NCI-H187 treated with DMSO at 0.1 percent for 48 hours (cell line): ENCODE data around the gene MYO5B.
"Not testable (repeated sequence)": the region's sequence is repeated elsewhere in the genome, so short reads cannot be mapped to it uniquely, and the experiment has no call there.

Experiments used
- DNase-seq: peaks from one replicate; lab custom pipeline; 2025; lab: John Stamatoyannopoulos, UW

The MYO5B gene

GRCh38 chr18:49832221-49832647, 362.7 kb downstream of the MYO5B start:
- no peak for DNase-seq

DNA sequence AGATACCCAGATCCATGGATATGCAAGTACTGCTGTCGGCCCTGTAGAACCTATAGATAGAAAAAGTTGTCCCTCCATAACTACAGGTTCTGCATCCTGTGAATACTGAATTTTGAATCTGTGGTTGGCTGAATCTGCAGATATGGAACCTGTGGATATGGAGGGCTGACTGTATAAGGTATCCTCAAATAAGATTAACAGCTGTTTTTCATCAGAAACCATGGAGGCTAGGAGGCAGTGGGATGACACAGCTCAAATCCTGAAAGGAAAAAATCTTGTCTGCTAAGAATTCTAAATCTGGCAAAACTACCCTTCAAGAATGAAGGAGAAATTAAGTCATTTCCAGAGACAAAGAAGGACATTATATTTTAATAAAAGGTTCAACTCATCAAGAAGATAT, 367.0 kb downstream of the MYO5B start:
- DNase-seq, result no peak

DNA sequence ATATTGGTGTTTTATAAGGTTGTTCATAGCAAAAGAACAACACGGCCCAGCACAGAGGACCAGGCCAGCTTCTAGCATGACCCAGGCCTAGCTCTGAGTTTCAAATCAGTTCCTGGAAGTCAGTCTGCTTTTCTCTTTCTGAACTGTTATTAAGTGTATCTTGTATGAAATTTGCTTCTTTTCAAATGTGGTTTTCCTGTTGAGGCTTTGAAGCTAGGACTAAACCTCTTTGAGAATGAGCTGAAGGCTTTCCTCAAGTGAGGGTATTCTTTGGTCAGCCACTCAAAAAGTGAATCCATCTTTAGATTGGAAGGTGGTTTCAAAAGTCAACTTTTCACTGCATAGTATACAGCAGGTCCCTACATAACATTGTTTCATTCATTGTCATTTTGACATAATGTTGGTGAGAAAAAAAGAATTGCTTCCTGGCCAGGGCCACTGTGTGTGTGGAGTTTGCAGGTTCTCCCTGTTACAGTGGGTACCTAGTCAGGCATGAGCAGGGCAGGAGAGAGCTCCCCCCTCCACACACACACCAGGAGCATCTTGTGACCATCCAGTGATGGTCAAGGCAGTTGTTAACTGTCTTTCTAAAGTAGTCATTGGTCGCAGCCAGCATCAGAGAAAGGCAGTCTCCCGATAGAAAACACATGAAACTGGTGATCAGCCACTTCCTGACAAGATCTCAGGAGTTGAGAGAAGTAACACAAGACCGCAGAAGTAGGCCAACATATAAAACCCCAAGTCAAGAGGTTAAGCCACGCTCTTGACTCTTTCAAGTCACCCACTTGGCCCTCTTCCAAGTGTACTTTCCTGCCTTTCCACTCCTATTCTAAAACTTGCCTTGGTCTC, 374.9 kb downstream of the MYO5B start:
- DNase-seq, result no peak

DNA sequence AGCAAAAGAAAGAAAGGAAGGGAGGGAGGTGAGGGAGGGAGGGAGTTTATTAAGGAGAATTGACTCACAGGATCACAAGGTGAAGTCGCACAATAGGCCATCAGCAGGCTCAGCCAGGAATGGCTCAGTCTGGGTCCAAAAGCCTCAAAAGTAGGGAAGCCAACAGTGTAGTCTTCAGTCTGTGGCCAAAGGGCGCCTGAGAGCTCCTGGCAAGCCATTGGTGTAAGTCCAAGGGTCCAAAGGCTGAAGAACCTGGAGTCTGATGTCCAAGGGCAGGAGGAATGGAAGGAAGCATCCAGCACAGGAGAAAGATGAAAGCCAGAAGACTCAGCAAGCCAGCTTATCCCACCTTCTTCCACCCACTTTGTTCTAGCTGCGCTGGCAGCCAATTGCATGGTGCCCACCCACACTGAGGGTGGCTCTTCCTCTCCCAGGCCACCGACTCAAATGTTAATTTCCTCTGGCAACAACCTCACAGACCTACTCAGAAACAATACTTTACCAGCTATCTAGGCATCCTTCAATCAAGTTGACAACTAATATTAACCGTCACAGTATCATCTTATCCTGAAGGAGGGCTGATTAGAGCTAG, 375.8 kb downstream of the MYO5B start:
- DNase-seq, result no peak

- DNase-seq, result no peak
Observed at GRCh38 chr18:49817947-49818346, 377.0 kb downstream of the MYO5B start.

DNA sequence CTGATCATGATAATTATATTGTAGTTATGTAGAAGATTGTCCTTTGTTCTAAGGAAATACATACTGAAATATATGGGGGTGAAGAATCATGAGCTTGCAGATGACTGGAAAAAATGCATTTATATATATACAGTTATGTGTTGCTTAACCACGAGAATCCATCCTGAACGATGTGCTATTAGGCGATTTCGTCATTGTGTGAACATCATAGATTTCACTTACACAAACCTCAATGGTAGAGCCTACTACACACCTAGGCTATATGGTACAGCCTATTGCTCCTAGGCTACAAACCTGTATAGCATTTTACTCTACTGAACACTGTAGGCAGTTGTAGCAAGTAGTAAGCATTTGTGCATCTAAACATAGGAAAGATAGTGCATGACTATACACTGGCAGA, 379.0 kb downstream of the MYO5B start:
- DNase-seq, result no peak

- DNase-seq, result no peak
Observed at GRCh38 chr18:49814147-49814499, 380.8 kb downstream of the MYO5B start.

- no peak for DNase-seq
Observed at GRCh38 chr18:49813319-49814146, 381.4 kb downstream of the MYO5B start, which contains the start of gene ACAA2. ACAA2 (minus strand) TSS chr18:49813533; CDS start chr18:49813484, 49 bp downstream.

GRCh38 chr18:49813069-49813318, 382.0 kb downstream of the MYO5B start:
- no peak for DNase-seq

GRCh38 chr18:49812286-49813068, 382.5 kb downstream of the MYO5B start:
- no peak for DNase-seq

DNA sequence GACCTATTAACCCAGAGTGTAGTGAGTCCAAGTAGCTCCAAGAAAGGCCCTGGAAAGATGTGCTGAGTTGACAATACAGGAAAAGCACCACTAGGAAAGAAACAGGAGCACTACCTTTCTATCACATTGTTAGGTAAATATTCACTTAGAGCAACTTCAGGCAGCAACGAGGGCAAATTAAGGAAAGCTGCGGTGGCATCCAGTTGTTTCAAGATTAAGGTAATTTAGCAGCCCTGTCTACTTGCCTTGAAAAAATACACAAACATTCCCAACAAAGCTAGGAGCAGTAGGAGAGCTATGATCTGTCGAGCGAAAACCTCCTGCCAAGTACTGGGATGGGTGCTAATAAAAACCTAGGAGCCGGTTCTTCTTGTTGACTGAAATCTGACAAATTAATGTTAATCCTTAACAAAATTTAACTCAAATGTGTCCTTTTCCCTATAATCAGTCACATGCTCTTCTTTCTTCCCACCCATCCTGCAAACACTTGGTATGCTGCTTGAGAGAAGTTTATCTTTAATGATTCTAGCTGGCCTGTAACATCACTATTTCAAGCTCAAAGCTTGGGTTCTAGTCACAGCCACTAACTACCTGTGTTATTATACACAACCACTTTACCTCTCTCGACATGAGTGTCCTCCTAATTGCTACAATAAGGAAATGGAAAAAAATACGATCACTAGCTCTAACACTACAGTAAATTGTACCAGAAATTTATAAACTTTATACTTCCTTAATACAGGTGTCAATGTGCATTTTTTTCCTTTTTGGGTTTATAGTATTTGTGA, 383.6 kb downstream of the MYO5B start:
- DNase-seq, result no peak

- not testable (repeated sequence) for DNase-seq
Observed at GRCh38 chr18:49808553-49809191, 386.3 kb downstream of the MYO5B start.

DNA sequence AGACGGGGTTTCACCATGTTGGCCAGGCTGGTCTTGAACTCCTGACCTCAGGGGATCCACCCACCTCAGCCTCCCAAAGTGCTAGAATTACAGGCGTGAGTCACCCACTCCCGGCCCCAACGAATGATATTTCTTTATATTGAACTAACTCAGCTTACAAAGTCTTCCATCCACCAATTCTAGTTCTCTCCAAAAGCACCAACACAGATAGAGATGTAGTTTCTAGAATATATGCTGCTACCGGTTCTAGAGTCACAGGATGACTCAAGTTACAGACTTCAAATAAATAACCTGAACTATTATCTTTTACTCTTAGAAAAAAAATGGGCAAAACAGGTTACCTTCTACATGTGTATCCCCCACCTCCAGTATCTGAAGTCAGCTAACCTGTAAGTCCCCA, 390.9 kb downstream of the MYO5B start:
- no peak for DNase-seq

DNA sequence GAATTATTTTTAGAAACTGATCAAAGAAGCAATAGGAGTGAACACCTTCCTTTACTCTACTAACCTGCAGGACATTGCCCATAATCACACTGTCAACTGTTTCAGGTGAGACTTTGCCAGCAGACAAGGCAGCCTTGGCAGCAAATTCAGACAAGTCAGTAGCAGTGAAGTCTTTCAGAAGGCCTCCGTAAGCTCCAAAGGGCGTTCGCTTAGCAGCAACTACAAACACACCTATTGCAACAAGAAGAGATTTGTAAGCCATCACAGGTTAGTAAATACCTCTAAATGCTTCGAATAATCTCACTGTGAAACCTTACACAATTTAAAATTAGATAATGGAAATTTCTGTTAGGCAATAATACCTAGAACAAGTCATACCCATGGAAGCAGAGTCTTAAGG, 392.3 kb downstream of the MYO5B start:
- no peak for DNase-seq

DNA sequence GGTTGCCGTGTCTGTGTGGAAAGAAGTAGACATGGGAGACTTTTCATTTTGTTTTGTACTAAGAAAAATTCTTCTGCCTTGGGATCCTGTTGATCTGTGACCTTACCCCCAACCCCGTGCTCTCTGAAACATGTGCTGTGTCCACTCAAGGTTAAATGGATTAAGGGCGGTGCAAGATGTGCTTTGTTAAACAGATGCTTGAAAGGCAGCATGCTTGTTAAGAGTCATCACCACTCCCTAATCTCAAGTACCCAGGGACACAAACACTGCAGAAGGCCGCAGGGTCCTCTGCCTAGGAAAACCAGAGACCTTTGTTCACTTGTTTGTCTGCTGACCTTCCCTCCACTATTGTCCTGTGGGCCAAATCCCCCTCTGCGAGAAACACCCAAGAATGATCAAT, 394.5 kb downstream of the MYO5B start:
- not testable (repeated sequence) for DNase-seq

DNA sequence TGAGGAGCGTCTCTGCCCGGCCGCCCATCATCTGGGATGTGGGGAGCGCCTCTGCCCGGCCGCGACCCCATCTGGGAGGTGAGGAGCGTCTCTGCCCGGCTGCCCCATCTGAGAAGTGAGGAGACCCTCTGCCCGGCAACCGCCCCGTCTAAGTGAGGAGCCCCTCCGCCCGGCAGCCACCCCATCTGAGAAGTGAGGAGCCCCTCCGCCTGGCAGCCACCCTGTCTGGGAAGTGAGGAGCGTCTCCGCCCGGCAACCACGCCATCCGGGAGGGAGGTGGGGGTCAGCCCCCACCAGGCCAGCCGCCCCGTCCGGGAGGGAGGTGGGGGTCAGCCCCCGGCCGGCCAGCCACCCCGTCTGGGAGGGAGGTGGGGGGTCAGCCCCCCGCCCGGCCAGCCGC, 395.1 kb downstream of the MYO5B start:
- DNase-seq, result not testable (repeated sequence)

DNA sequence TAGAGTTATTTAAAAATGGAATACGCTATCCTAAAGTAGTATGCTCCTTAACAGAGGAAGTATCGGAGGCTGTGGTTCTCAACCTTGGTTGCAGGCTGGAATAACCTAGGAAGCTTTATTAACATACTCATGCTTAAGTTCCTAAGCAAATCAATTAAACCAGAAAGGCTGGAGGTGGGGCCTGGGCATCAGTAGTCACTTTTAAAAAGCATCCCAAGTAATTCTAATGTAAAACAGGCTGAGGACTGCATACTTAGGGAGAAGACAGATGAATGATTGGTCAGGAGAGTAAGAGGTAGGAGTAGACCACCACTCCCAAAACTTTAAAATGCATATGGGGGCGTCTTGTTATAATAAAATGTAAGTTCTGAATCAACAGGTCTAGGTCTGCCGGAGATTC, 396.9 kb downstream of the MYO5B start:
- no peak for DNase-seq

DNA sequence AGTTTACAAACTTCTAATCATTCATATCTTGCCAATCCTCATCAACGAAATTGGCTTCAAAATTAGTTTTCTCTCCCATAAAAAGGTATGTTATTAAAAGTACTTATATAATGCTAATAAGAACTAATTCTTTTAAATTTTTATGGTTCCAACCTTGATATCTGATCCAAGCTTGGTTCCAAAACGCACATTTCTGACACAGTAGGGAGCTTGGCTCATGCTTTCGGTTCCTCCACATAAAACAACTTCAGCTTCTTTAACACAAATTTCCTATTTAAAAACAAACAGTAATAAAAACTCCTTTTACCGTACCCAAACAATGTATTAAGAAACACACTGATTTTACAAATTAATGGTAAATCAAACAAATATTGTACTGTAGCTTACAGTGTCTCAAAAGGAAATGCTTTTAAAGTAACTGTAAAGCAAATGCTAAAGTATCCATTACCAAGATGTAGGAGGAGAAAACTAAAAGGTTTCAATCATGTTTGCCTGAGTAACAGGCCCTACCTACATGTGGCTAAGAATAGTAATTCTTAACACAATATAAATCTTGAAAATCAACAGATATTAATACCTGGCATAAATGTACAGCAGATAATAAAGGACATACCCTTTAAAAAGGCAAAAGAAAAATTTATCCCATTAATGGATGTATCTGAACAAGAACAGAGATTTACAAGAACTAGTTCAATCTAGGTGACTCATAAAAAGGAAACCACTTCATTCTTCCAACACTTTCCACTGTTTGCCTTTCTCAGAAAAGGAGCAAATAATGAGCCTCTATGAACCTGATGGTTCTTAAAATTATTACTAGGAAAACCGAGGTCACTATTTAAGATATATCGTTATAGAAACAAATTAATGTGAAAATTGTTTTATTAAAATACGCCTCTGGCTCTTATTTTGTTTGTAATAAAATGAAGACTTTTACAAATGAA, 399.1 kb downstream of the MYO5B start:
- no peak for DNase-seq

DNA sequence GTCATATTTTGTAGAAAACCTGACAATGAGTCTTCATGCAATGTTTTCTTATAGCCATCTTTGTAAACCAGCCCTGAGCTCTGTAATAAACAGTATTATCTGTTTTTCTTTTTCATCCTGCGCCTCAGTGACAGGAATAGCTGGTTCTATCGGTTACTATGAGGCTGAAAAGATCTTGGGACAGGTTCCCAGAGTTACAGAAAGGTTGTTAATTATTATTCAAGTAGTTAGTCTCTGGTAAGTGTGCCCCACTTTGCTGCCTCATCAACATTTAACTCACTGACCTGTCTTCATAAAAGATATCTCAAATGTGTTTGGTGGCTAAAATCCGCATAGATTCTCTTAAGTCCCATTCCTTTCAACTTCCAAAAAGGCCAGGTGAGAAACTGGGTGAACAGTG, 400.2 kb downstream of the MYO5B start:
- DNase-seq, result no peak
